ENCODE results near the gene PSEN2. TPM values are rescaled to one million over a fixed set of nuclear protein-coding genes. Genes with fewer than 3 reads are reported as not detected.

PSEN2 gene
- total and polyA plus RNA-seq, 2 donors (not counting 3 experiments of a cell fraction or from before 2014, with no cell fraction given), result 12.5 to 19.3 TPM

- CTCF ChIA-PET, result interaction anchor here (0.9 to 5.6 kb wide), 5 partner anchors 10 to 199 kb away, joined by 3 to 85 read pairs (median 3); partner anchors contain the start of gene ITPKB
- dilution Hi-C loops (cut with MboI; ENCODE audit: extremely low pct_ligation_motif_present, low sequenced_read_pairs), result no loop called here
Measured at GRCh38 chr1:226825037-226825745, 45.2 kb upstream of the PSEN2 start.

GRCh38 chr1:226825746-226826100 is 44.7 kb upstream of the PSEN2 start:
- dilution Hi-C loops (cut with MboI; ENCODE audit: extremely low pct_ligation_motif_present, low sequenced_read_pairs), result no loop called here
- no peak for FAIRE-seq
- POLR2A ChIA-PET, result no interaction called here

More at GRCh38 chr1:226825037-226825745, 45.2 kb upstream of the PSEN2 start:
- Histone ChIP-seq H2AFZ (ENCODE audit: low read depth, low read length) (no peak overlapping the region), H3K27ac (ENCODE audit: insufficient read depth, low read depth, low read length) (no peak overlapping the region), H4K20me1 (replicated peaks; ENCODE audit: control insufficient read depth, extremely low read depth, insufficient read depth, low read length) (no peaks in the 10 kb centered on the region), H3K79me2 (ENCODE audit: control insufficient read depth, insufficient read depth, low read length) (no peaks in the 10 kb centered on the region), H3K36me3 (ENCODE audit: control insufficient read depth in 2 of 2, extremely low read depth in 1 of 2, insufficient read depth in 2 of 2, low read length in 2 of 2) (no peaks in the 10 kb centered on the region), H3K4me3 (replicated peaks in 1 of 3; ENCODE audit: insufficient read depth in 1 of 3, low read depth in 1 of 3, low read length in 3 of 3) (no peak overlapping the region), H3K9me1 (replicated peaks; ENCODE audit: control insufficient read depth, extremely low read depth, insufficient read depth, low read length) (no peaks in the 10 kb centered on the region), H3K4me1 (ENCODE audit: control insufficient read depth, extremely low read depth, insufficient read depth, low read length) (peaks cover 25% of the 10 kb centered on the region), H3K27me3 (ENCODE audit: control insufficient read depth in 2 of 2, insufficient read depth in 2 of 2, low read length in 2 of 2) (peaks cover 0 to 1% of the 10 kb centered on the region in 2 experiments), H3K4me2 (ENCODE audit: insufficient read depth, low read length) (no peak overlapping the region), H3K9me3 (replicated peaks; ENCODE audit: control insufficient read depth, insufficient read depth, low read length) (no peaks in the 10 kb centered on the region), H3K9ac (replicated peaks; ENCODE audit: extremely low read depth, insufficient read depth, low read length) (no peak overlapping the region)
- intact Hi-C loops (cut with micrococcal nuclease), result no loop called here
- POLR2A ChIA-PET, result no interaction called here
- FAIRE-seq, result no peak
- DNase-seq (ENCODE audit: low read depth, low spot score), result no peak
- no TSS peak for BruUV-seq (replicated peaks)
- TF ChIP-seq GATA2 (IDR thresholded peaks at IDR 0.05; ENCODE audit: insufficient read depth, insufficient read length, low read depth, low read length) (no peak), MYC (IDR thresholded peaks at IDR 0.05; ENCODE audit: low read depth, low read length) (no peak), POLR2AphosphoS5 (IDR thresholded peaks at IDR 0.05; ENCODE audit: insufficient read depth, low read depth, low read length) (no peak), EZH2 (IDR thresholded peaks at IDR 0.05; ENCODE audit: borderline replicate concordance, low read depth, low read length, severe bottlenecking) (no peak), FOS (IDR thresholded peaks at IDR 0.05; ENCODE audit: borderline replicate concordance, insufficient read depth, low read length) (no peak), JUN (IDR thresholded peaks at IDR 0.05; ENCODE audit: borderline replicate concordance, insufficient read depth, insufficient read length, low read depth) (no peak)

More at GRCh38 chr1:226825746-226826100, 44.7 kb upstream of the PSEN2 start:
- Histone ChIP-seq H3K4me2 (ENCODE audit: insufficient read depth, low read length) (no peak overlapping the region), H3K36me3 (ENCODE audit: control insufficient read depth in 2 of 2, extremely low read depth in 1 of 2, insufficient read depth in 2 of 2, low read length in 2 of 2) (no peaks in the 10 kb centered on the region), H3K4me3 (replicated peaks in 1 of 3; ENCODE audit: insufficient read depth in 1 of 3, low read depth in 1 of 3, low read length in 3 of 3) (no peak overlapping the region), H3K27ac (ENCODE audit: insufficient read depth, low read depth, low read length) (no peak overlapping the region), H3K9me3 (replicated peaks; ENCODE audit: control insufficient read depth, insufficient read depth, low read length) (no peaks in the 10 kb centered on the region), H2AFZ (ENCODE audit: low read depth, low read length) (no peak overlapping the region), H3K4me1 (ENCODE audit: control insufficient read depth, extremely low read depth, insufficient read depth, low read length) (peaks cover 20% of the 10 kb centered on the region), H4K20me1 (replicated peaks; ENCODE audit: control insufficient read depth, extremely low read depth, insufficient read depth, low read length) (no peaks in the 10 kb centered on the region), H3K27me3 (ENCODE audit: control insufficient read depth in 2 of 2, insufficient read depth in 2 of 2, low read length in 2 of 2) (peaks cover 0 to 1% of the 10 kb centered on the region in 2 experiments), H3K79me2 (ENCODE audit: control insufficient read depth, insufficient read depth, low read length) (no peaks in the 10 kb centered on the region), H3K9ac (replicated peaks; ENCODE audit: extremely low read depth, insufficient read depth, low read length) (no peak overlapping the region), H3K9me1 (replicated peaks; ENCODE audit: control insufficient read depth, extremely low read depth, insufficient read depth, low read length) (no peaks in the 10 kb centered on the region)
- DNase-seq (ENCODE audit: low read depth, low spot score), result no peak
- intact Hi-C loops (cut with micrococcal nuclease), result no loop called here
- CTCF ChIA-PET, result interaction anchor here (0.9 to 5.6 kb wide), 6 partner anchors 11 to 200 kb away, joined by 3 to 85 read pairs (median 5); partner anchors contain the start of gene ITPKB
- no TSS peak for BruUV-seq (replicated peaks)
- TF ChIP-seq GATA2 (IDR thresholded peaks at IDR 0.05; ENCODE audit: insufficient read depth, insufficient read length, low read depth, low read length) (no peak), POLR2AphosphoS5 (IDR thresholded peaks at IDR 0.05; ENCODE audit: insufficient read depth, low read depth, low read length) (no peak), FOS (IDR thresholded peaks at IDR 0.05; ENCODE audit: borderline replicate concordance, insufficient read depth, low read length) (no peak), MAX (IDR thresholded peaks at IDR 0.05; ENCODE audit: insufficient read depth, insufficient read length) (no peak), POLR2A (IDR thresholded peaks at IDR 0.05; ENCODE audit: low read depth, low read length) (no peak), EZH2 (IDR thresholded peaks at IDR 0.05; ENCODE audit: borderline replicate concordance, low read depth, low read length, severe bottlenecking) (no peak), JUN (IDR thresholded peaks at IDR 0.05; ENCODE audit: borderline replicate concordance, insufficient read depth, insufficient read length, low read depth) (no peak), CTCF (IDR thresholded peaks at IDR 0.05; ENCODE audit: extremely low read depth in 1 of 2, insufficient read depth in 1 of 2, low read depth in 1 of 2, low read length in 2 of 2) (no peak), MYC (IDR thresholded peaks at IDR 0.05; ENCODE audit: low read depth, low read length) (no peak)
